ENCODE data around the gene AFF3.

DNA sequence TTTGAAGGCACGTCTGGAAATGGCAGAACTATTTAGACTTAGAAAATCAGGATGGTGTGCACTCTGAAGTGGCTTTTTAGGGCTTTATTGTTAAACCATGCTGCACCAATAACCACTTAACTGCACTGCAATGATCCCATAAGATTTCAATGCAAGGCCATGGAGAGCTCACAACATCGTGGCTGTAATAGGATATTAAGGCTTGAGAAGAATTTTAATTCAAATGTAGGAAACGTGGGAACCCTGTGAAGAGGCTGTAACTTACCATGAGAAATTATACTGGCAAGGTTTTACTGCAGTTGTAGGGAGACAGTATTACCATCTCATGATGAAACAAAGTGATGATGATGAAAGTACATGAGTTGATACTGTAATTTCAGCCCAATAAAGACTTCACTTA, 242.5 kb downstream of the AFF3 start:
- TF ChIP-seq FOXA1 (IDR thresholded peaks at IDR 0.05), result no peak
- TF ChIP-seq SP1 (IDR thresholded peaks at IDR 0.05), result no peak
- TF ChIP-seq TARDBP (IDR thresholded peaks at IDR 0.05), result no peak
- TF ChIP-seq ELF4 (IDR thresholded peaks at IDR 0.05), result no peak
- no peak for TF ChIP-seq FOXK2 (IDR thresholded peaks at IDR 0.05)
- TF ChIP-seq, protein P1, sequence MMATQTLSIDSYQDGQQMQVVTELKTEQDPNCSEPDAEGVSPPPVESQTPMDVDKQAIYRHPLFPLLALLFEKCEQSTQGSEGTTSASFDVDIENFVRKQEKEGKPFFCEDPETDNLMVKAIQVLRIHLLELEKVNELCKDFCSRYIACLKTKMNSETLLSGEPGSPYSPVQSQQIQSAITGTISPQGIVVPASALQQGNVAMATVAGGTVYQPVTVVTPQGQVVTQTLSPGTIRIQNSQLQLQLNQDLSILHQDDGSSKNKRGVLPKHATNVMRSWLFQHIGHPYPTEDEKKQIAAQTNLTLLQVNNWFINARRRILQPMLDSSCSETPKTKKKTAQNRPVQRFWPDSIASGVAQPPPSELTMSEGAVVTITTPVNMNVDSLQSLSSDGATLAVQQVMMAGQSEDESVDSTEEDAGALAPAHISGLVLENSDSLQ (IDR thresholded peaks at IDR 0.05), result no peak
- TF ChIP-seq BHLHE40 (IDR thresholded peaks at IDR 0.05; ENCODE audit: borderline replicate concordance), result no peak
- no peak for TF ChIP-seq ZNF384 (IDR thresholded peaks at IDR 0.05)
- TF ChIP-seq L3MBTL2 (conservative IDR thresholded peaks at IDR 0.05), result no peak
- no peak for TF ChIP-seq SUZ12 (IDR thresholded peaks at IDR 0.05)
- no peak for TF ChIP-seq NFRKB (IDR thresholded peaks at IDR 0.05)

All from HEK293T (cell line).